ENCODE data around the gene RBL1.

DNA sequence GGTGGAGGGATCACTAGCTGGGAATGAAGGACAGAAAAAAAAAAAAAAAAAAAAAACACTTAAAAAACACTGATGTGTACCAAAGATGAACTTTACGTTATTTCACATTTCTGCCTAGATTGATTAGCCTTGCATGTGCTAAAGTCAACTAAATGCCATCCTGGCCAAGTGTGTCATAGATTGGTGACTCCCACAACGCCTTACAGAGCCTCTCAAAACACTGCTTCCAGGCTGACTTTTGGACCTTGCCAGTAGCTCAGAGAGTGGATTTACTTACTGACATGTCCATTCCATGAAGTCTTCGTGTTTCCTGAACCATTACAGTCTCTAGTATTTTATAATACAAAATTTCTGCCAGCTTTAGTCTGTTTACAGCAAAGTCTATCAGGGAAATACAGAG is 40.5 kb downstream of the RBL1 start:
- TF ChIP-seq POLR2AphosphoS5 (IDR thresholded peaks at IDR 0.05): no peak
- TF ChIP-seq POLR2A (IDR thresholded peaks at IDR 0.05): no peak
- TF ChIP-seq, protein P1, sequence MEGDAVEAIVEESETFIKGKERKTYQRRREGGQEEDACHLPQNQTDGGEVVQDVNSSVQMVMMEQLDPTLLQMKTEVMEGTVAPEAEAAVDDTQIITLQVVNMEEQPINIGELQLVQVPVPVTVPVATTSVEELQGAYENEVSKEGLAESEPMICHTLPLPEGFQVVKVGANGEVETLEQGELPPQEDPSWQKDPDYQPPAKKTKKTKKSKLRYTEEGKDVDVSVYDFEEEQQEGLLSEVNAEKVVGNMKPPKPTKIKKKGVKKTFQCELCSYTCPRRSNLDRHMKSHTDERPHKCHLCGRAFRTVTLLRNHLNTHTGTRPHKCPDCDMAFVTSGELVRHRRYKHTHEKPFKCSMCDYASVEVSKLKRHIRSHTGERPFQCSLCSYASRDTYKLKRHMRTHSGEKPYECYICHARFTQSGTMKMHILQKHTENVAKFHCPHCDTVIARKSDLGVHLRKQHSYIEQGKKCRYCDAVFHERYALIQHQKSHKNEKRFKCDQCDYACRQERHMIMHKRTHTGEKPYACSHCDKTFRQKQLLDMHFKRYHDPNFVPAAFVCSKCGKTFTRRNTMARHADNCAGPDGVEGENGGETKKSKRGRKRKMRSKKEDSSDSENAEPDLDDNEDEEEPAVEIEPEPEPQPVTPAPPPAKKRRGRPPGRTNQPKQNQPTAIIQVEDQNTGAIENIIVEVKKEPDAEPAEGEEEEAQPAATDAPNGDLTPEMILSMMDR (IDR thresholded peaks at IDR 0.05): no peak

Data from breast epithelium (tissue), 3 donors.